H1 (cell line): ENCODE measurements around the gene FAAH. TPM values are rescaled to one million over a fixed set of nuclear protein-coding genes. Genes with fewer than 3 reads are reported as not detected.

Experiments
- CTCF ChIA-PET: fragments of 300-600 bp; sonication (Branson Sonifier 250); formaldehyde crosslinking; loops from one replicate; lab custom pipeline; 2021; ENCODE audit not compliant: partially characterized antibody; lab: Charles Lee
- POLR2A ChIA-PET: fragments of 300-600 bp; sonication (Branson Sonifier 250); formaldehyde crosslinking; loops from one replicate; lab custom pipeline; 2021; ENCODE audit warnings: inconsistent platforms; ENCODE audit not compliant: partially characterized antibody; lab: Charles Lee
- DNase-seq, 2 experiments: peaks; one replicate each; pipeline versions ENCODE4 v3.0.0 to v3.0.0-alpha.2; 2010 to 2022; ENCODE audit warnings: low spot score in 2 of 2, low read depth in 1 of 2, mixed read lengths in 1 of 2
- FAIRE-seq: peaks from 2 replicates; lab custom pipeline; 2011; peaks lifted over from hg19 to GRCh38; lab: Jason Lieb, UNC
- H2AFZ ChIP-seq: 2 replicates; pipeline ENCODE4 v1.8.1; 2012; ENCODE audit warnings: low read length, inconsistent platforms
- H2AK5ac ChIP-seq: 2 replicates; pipeline ENCODE4 v1.6.1; 2013; ENCODE audit warnings: low read depth, low read length
- H2BK120ac ChIP-seq: replicated peaks from 2 replicates; pipeline ENCODE3; 2013; ENCODE audit warnings: low read depth, low read length, inconsistent platforms
- H2BK12ac ChIP-seq: 2 replicates; pipeline ENCODE4 v1.6.1; 2013; ENCODE audit warnings: low read depth, low read length
- H2BK15ac ChIP-seq: 2 replicates; pipeline ENCODE4 v1.6.1; 2013; ENCODE audit warnings: low read length
- H2BK20ac ChIP-seq: 2 replicates; pipeline ENCODE4 v1.6.1; 2013; ENCODE audit warnings: low read length
- H2BK5ac ChIP-seq: 2 replicates; pipeline ENCODE4 v1.6.1; 2013; ENCODE audit warnings: low read depth, low read length
- H3K14ac ChIP-seq: 2 replicates; pipeline ENCODE4 v1.6.1; 2013; ENCODE audit warnings: inconsistent platforms; ENCODE audit not compliant: insufficient read length
- H3K18ac ChIP-seq: 2 replicates; pipeline ENCODE4 v1.6.1; 2013; ENCODE audit warnings: low read length; ENCODE audit errors: extremely low read depth
- H3K23ac ChIP-seq: 2 replicates; pipeline ENCODE4 v1.6.1; 2013; ENCODE audit warnings: inconsistent platforms; ENCODE audit not compliant: insufficient read length
- H3K23me2 ChIP-seq: 2 replicates; pipeline ENCODE4 v1.6.1; 2013; ENCODE audit warnings: low read depth, low read length
- H3K27ac ChIP-seq: 2 replicates; pipeline ENCODE4 v1.6.1; 2011; ENCODE audit warnings: low read depth, low read length, inconsistent platforms
- H3K27me3 ChIP-seq, 4 experiments: replicated peaks in 1 of 4; 1 replicate in 1 of 4; 2 replicates in 3 of 4; pipeline versions ENCODE4 v1.6.1 to v1.8.1; 2011 to 2013; ENCODE audit warnings: low read length in 3 of 4, mild to moderate bottlenecking in 3 of 4, inconsistent platforms in 2 of 4, mixed read lengths in 2 of 4, moderate library complexity in 1 of 4; ENCODE audit not compliant: control insufficient read depth in 3 of 4, insufficient read depth in 3 of 4; ENCODE audit errors: extremely low read depth in 1 of 4
- H3K36me3 ChIP-seq, 4 experiments: 2 replicates each; pipeline versions ENCODE4 v1.6.1 to v1.8.1; 2011 to 2013; ENCODE audit warnings: mild to moderate bottlenecking in 4 of 4, low read length in 3 of 4, moderate library complexity in 2 of 4, control low read depth in 1 of 4, inconsistent platforms in 1 of 4; ENCODE audit not compliant: insufficient read depth in 4 of 4, control insufficient read depth in 2 of 4
- H3K4ac ChIP-seq: replicated peaks from 2 replicates; pipeline ENCODE3; 2013; ENCODE audit warnings: low read length, low read depth, mixed read lengths, inconsistent platforms; ENCODE audit not compliant: insufficient read length
- H3K4me1 ChIP-seq, 4 experiments: replicated peaks in 1 of 4; 1 replicate in 1 of 4; 2 replicates in 3 of 4; pipeline versions ENCODE4 v1.6.1 to v1.8.1; 2011 to 2013; ENCODE audit warnings: low read length in 3 of 4, inconsistent platforms in 2 of 4, mixed read lengths in 1 of 4; ENCODE audit not compliant: insufficient read depth in 4 of 4, control insufficient read depth in 3 of 4
- H3K4me2 ChIP-seq, 2 experiments: 2 replicates each; pipeline versions ENCODE4 v1.6.1 to v1.8.1; 2011 to 2013; ENCODE audit warnings: low read depth in 2 of 2, low read length in 2 of 2, control low read depth in 1 of 2, inconsistent platforms in 1 of 2, mild to moderate bottlenecking in 1 of 2; ENCODE audit not compliant: insufficient read depth in 1 of 2
- H3K4me3 ChIP-seq, 4 experiments: fragments of 200-600, 300-600 bp in 1 of 4; sonication (generic), shearing (Covaris generic), sonication (Bioruptor Twin) in 1 of 4; 2 replicates each; pipeline versions ENCODE4 v1.5.1 to v1.8.1; 2011 to 2016; ENCODE audit warnings: low read length in 4 of 4, low read depth in 3 of 4, control low read depth in 2 of 4, inconsistent platforms in 2 of 4, mild to moderate bottlenecking in 2 of 4, mixed read lengths in 1 of 4, moderate library complexity in 1 of 4; ENCODE audit not compliant: insufficient read depth in 2 of 4; ENCODE audit errors: extremely low read depth in 1 of 4
- H3K56ac ChIP-seq: replicated peaks from 2 replicates; pipeline ENCODE3; 2013; ENCODE audit warnings: low read depth, mild to moderate bottlenecking, mixed read lengths, low read length, inconsistent platforms; ENCODE audit not compliant: insufficient read length
- H3K79me1 ChIP-seq: 2 replicates; pipeline ENCODE4 v1.6.1; 2013; ENCODE audit warnings: low read depth, low read length, control low read depth
- H3K79me2 ChIP-seq, 2 experiments: 2 replicates each; pipeline versions ENCODE4 v1.6.1 to v1.8.1; 2012 to 2013; ENCODE audit warnings: low read length in 2 of 2, mild to moderate bottlenecking in 2 of 2, inconsistent platforms in 1 of 2; ENCODE audit not compliant: insufficient read depth in 2 of 2, control insufficient read depth in 1 of 2
- H3K9ac ChIP-seq, 4 experiments: replicated peaks in 1 of 4; 1 replicate in 1 of 4; 2 replicates in 3 of 4; pipeline versions ENCODE4 v1.6.1 to v1.8.1; 2011 to 2013; ENCODE audit warnings: low read depth in 3 of 4, low read length in 3 of 4, control low read depth in 2 of 4, mild to moderate bottlenecking in 2 of 4, moderate library complexity in 2 of 4, inconsistent platforms in 1 of 4; ENCODE audit errors: extremely low read depth in 1 of 4
- H3K9me3 ChIP-seq, 2 experiments: 2 replicates each; pipeline versions ENCODE4 v1.6.1 to v1.8.1; 2012 to 2013; ENCODE audit warnings: mild to moderate bottlenecking in 2 of 2, moderate library complexity in 2 of 2, control low read depth in 1 of 2, inconsistent platforms in 1 of 2, low read depth in 1 of 2, low read length in 1 of 2, mixed read lengths in 1 of 2; ENCODE audit not compliant: insufficient read depth in 2 of 2
- H4K20me1 ChIP-seq, 2 experiments: replicated peaks in 1 of 2; 2 replicates each; pipeline versions ENCODE3 to v1.8.1; 2011 to 2013; ENCODE audit warnings: inconsistent platforms in 2 of 2, low read length in 2 of 2, mild to moderate bottlenecking in 1 of 2; ENCODE audit not compliant: insufficient read depth in 2 of 2, control insufficient read depth in 1 of 2
- H4K5ac ChIP-seq: 2 replicates; pipeline ENCODE4 v1.6.1; 2013; ENCODE audit warnings: low read length, low read depth, mixed read lengths, inconsistent platforms; ENCODE audit not compliant: insufficient read length
- H4K8ac ChIP-seq: 2 replicates; pipeline ENCODE4 v1.8.0; 2013; ENCODE audit warnings: mild to moderate bottlenecking, moderate library complexity, low read length, inconsistent platforms; ENCODE audit not compliant: insufficient read depth; ENCODE audit errors: extremely low read depth
- H4K91ac ChIP-seq: replicated peaks from 2 replicates; pipeline ENCODE3; 2013; ENCODE audit warnings: low read length, mixed read lengths, inconsistent platforms; ENCODE audit not compliant: insufficient read length
- RNF2 ChIP-seq: fragments of 200-900, 300-1000 bp; sonication (generic); IDR thresholded peaks from 2 replicates; pipeline ENCODE4 v1.7.1; 2016; ENCODE audit warnings: borderline replicate concordance, low read depth, mild to moderate bottlenecking, antibody characterized with exemption, low read length; ENCODE audit not compliant: poor library complexity, severe bottlenecking; ENCODE audit errors: missing control alignments
- WGBS, 2 experiments: shearing (Covaris generic) in 1 of 2; methylation state at CpG; one replicate each; pipeline versions ENCODE4 v1.1.6 to v1.1.7; 2013 to 2015; ENCODE audit warnings: low lambda C conversion rate in 2 of 2, mixed read lengths in 2 of 2, inconsistent platforms in 1 of 2, low coverage in 1 of 2, missing lambda C conversion rate in 1 of 2; ENCODE audit not compliant: insufficient replicate concordance in 2 of 2, insufficient coverage in 1 of 2, insufficient read length in 1 of 2; ENCODE audit errors: extremely low coverage in 1 of 2, missing lambda C conversion rate in 1 of 2; 5-methylcytosine and 5-hydroxymethylcytosine counted together
- polyA plus RNA-seq, 7 experiments: library from polyadenylated mRNA; depleted of rRNA in 3 of 7; stranded (reverse) in 5 of 7; unstranded in 2 of 7; fragments of >200 nt in 5 of 7; fragments of 200-250 nt in 2 of 7; gene quantifications; 1 replicate in 5 of 7; 2 replicates in 1 of 7; 4 replicates in 1 of 7; pipeline versions ENCODE4 v1.2.1 to v1.2.3, GENCODE V29; 2011 to 2013; ENCODE audit warnings: missing spikeins in 2 of 7, mixed read lengths in 2 of 7
- total RNA-seq: library from RNA; stranded (reverse); fragmentation: NEBNext Ultra II Directional; extraction: Animal tissue kit (Norgen Biotek cat#: 25700); gene quantifications from 2 replicates; pipeline ENCODE4 v1.2.1, GENCODE V29; 2021

FAAH gene
- total and polyA plus RNA-seq, 2 of the 8 experiments (the other 6 are each of a cell fraction or from before 2014, with no cell fraction given): 41.2 to 47.3 TPM

DNA sequence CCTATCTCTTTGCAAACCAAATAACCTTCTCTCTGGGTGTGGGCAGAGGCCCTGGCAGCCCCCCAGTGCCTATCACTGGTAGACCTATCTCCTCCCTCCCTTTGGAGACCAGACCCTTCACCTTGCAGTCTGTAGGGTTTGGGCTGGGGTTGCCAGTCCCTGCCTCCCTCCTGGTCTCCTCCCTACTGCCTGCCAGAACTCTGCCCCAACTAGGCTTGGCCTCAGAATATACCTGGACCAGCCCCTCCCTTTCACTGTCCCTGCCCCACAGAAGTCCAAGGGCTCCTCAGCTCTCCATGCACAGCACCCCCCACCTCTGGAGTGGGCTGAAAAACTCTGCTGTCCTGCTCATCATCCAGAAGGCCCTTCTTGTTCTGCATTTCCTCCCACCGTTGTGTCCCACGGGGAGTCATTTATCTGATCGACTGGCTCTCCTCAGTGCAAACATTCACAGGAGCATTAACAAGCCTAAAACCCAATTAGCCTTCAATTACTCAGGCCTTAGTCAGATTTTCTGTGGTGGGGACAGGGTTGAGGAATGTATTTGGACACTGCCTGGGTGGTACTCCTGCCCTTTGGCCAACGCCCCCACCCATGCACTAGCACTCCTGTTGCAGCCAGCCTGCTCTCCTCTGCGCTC is 67.8 kb downstream of the FAAH start:
- no peak overlapping the region for H2AK5ac ChIP-seq
- H3K27ac ChIP-seq: no peak overlapping the region
- H2BK12ac ChIP-seq: no peak overlapping the region
- H3K9me3 ChIP-seq: no peaks in the 10 kb centered on the region
- H3K4me1 ChIP-seq: peaks cover 0 to 15% (median 8%) of the 10 kb centered on the region in 4 experiments; a peak in 6 of 7 replicates
- H4K91ac ChIP-seq: no peak overlapping the region
- DNase-seq (no peak), FAIRE-seq (no peak)
- H4K20me1 ChIP-seq: peaks cover under 1 to 8% of the 10 kb centered on the region in 2 experiments
- no peak overlapping the region for H3K4me3 ChIP-seq
- no peaks in the 10 kb centered on the region for H3K36me3 ChIP-seq
- WGBS, 2 experiments: 78% methylated on average over 5 of the region's 5 CpGs; no CpG with 5 or more reads in 1 of the 2 experiments
- H2AFZ ChIP-seq: no peak overlapping the region
- H2BK15ac ChIP-seq: no peak overlapping the region
- H2BK20ac ChIP-seq: no peak overlapping the region
- no peak overlapping the region for H2BK5ac ChIP-seq
- POLR2A ChIA-PET: interaction anchor here (1.9 kb wide), 1 partner anchor 10 kb away, joined by 6 read pairs; no protein-coding TSS in a partner anchor
- no peak overlapping the region for H3K56ac ChIP-seq
- H3K9ac ChIP-seq: no peak overlapping the region
- no peak overlapping the region for H4K5ac ChIP-seq
- no peak overlapping the region for H3K4ac ChIP-seq
- H3K79me1 ChIP-seq: no peaks in the 10 kb centered on the region
- no peaks in the 10 kb centered on the region for H3K79me2 ChIP-seq
- H3K4me2 ChIP-seq: no peak overlapping the region
- H3K14ac ChIP-seq: no peak overlapping the region
- no peak overlapping the region for H3K23ac ChIP-seq
- CTCF ChIA-PET: interaction anchor here (0.6 to 20.4 kb wide), 5 partner anchors 8 to 66 kb away, joined by 3 to 497 read pairs (median 3); no protein-coding TSS in a partner anchor
- H2BK120ac ChIP-seq: no peak overlapping the region
- H3K27me3 ChIP-seq: peaks cover 8 to 59% (median 31%) of the 10 kb centered on the region in 4 experiments
- no peak for TF ChIP-seq RNF2
- no peak overlapping the region for H3K18ac ChIP-seq
- H4K8ac ChIP-seq: no peak overlapping the region
- H3K23me2 ChIP-seq: peaks cover 3% of the 10 kb centered on the region; the same call in 1 of the 2 replicates

Other genes starting within 250 kb of the FAAH start
- not detected in 2 replicates for gene TSPAN1, start 219.2 kb upstream of the FAAH start, total RNA-seq
- 0.05 and 0.14 TPM in 2 replicates for gene TSPAN1, start 219.2 kb upstream of the FAAH start, polyA plus RNA-seq (2011; rRNA removed)
- not detected in 2 replicates for gene P3R3URF, start 217.8 kb upstream of the FAAH start, total RNA-seq
- gene P3R3URF, start 217.8 kb upstream of the FAAH start, polyA plus RNA-seq (2011; rRNA removed): not detected in 2 replicates
- gene POMGNT1, start 195.9 kb upstream of the FAAH start, total RNA-seq: 37.6 and 40.3 TPM in 2 replicates
- 28.0 and 32.2 TPM in 2 replicates for gene POMGNT1, start 195.9 kb upstream of the FAAH start, polyA plus RNA-seq (2011; rRNA removed)
- gene LURAP1, start 191.0 kb upstream of the FAAH start, total RNA-seq: 3.5 and 5.1 TPM in 2 replicates
- 4.9 and 6.4 TPM in 2 replicates for gene LURAP1, start 191.0 kb upstream of the FAAH start, polyA plus RNA-seq (2011; rRNA removed)
- gene RAD54L, start 146.6 kb upstream of the FAAH start, total RNA-seq: 47.9 and 50.3 TPM in 2 replicates
- gene RAD54L, start 146.6 kb upstream of the FAAH start, polyA plus RNA-seq (2011; rRNA removed): 42.4 and 43.5 TPM in 2 replicates
- 36.8 and 37.2 TPM in 2 replicates for gene LRRC41, start 90.7 kb upstream of the FAAH start, total RNA-seq
- gene LRRC41, start 90.7 kb upstream of the FAAH start, polyA plus RNA-seq (2011; rRNA removed): 51.2 and 57.3 TPM in 2 replicates
- 621 and 626 TPM in 2 replicates for gene UQCRH, start 90.6 kb upstream of the FAAH start, total RNA-seq
- gene UQCRH, start 90.6 kb upstream of the FAAH start, polyA plus RNA-seq (2011; rRNA removed): 565 and 1,112 TPM in 2 replicates
- 13.7 and 15.7 TPM in 2 replicates for gene NSUN4, start 53.5 kb upstream of the FAAH start, total RNA-seq
- 9.7 and 12.2 TPM in 2 replicates for gene NSUN4, start 53.5 kb upstream of the FAAH start, polyA plus RNA-seq (2011; rRNA removed)
- 0.30 TPM in 1 of 2 replicates, not detected in the other for gene DMBX1, start 95.5 kb downstream of the FAAH start, total RNA-seq
- 0.23 and 0.36 TPM in 2 replicates for gene DMBX1, start 95.5 kb downstream of the FAAH start, polyA plus RNA-seq (2011; rRNA removed)
- gene KNCN, start 157.3 kb downstream of the FAAH start, total RNA-seq: not detected in 2 replicates
- gene KNCN, start 157.3 kb downstream of the FAAH start, polyA plus RNA-seq (2011; rRNA removed): not detected in 2 replicates
- gene MKNK1, start 210.0 kb downstream of the FAAH start, total RNA-seq: 21.5 and 23.9 TPM in 2 replicates
- gene MKNK1, start 210.0 kb downstream of the FAAH start, polyA plus RNA-seq (2011; rRNA removed): 13.9 and 16.3 TPM in 2 replicates
- 5.1 and 5.8 TPM in 2 replicates for gene MOB3C, start 222.5 kb downstream of the FAAH start, total RNA-seq
- gene MOB3C, start 222.5 kb downstream of the FAAH start, polyA plus RNA-seq (2011; rRNA removed): 6.6 and 7.9 TPM in 2 replicates